HL-60 (cell line): ENCODE data around the gene POLG.

Experiments
- DNase-seq, 2 experiments: peaks; one replicate each; pipeline ENCODE4 v3.0.0-alpha.2; 2010 to 2020; ENCODE audit warnings: low read depth in 1 of 2, low spot score in 1 of 2
- H3K27ac ChIP-seq: fragments of 250-450 bp; sonication (Bioruptor Pico); replicated peaks from 2 replicates; pipeline ENCODE4 v1.5.1; 2020; ENCODE audit warnings: mild to moderate bottlenecking, moderate library complexity
- H3K27me3 ChIP-seq: fragments of 250-450 bp; sonication (Bioruptor Pico); 2 replicates; pipeline ENCODE4 v1.5.1; 2021; ENCODE audit warnings: mild to moderate bottlenecking, moderate library complexity; ENCODE audit not compliant: insufficient read depth, poor library complexity, severe bottlenecking
- H3K4me3 ChIP-seq: replicated peaks from 2 replicates; pipeline ENCODE4 v1.5.1; 2011; ENCODE audit warnings: mild to moderate bottlenecking, control low read depth, low read length; ENCODE audit not compliant: insufficient read depth
- GABPA ChIP-seq: IDR thresholded peaks from 2 replicates; pipeline ENCODE4 v1.6.1; 2012; ENCODE audit warnings: low read depth
- POLR2AphosphoS5 ChIP-seq: IDR thresholded peaks from 2 replicates; pipeline ENCODE4 v1.6.1; 2012; ENCODE audit warnings: low read depth
- SPI1 ChIP-seq: IDR thresholded peaks from 2 replicates; pipeline ENCODE4 v1.6.1; 2012; ENCODE audit warnings: low read depth, mild to moderate bottlenecking, borderline replicate concordance
- TF ChIP-seq, protein P1 (sequence below): IDR thresholded peaks from one replicate; pipeline ENCODE4 v1.5.1; 2011; ENCODE audit warnings: low read length, control low read depth, inconsistent platforms; ENCODE audit not compliant: insufficient read depth
- TF ChIP-seq, protein P2 (sequence below): IDR thresholded peaks from 2 replicates; pipeline ENCODE4 v1.6.1; 2012; ENCODE audit warnings: low read depth; ENCODE audit not compliant: insufficient replicate concordance

POLG gene

GRCh38 chr15:89377024-89377841 is 42.6 kb upstream of the POLG start:
- H3K27ac ChIP-seq = no peak overlapping the region
- peaks cover 51% of the 10 kb centered on the region for H3K27me3 ChIP-seq
- no peak overlapping the region for H3K4me3 ChIP-seq
- TF ChIP-seq POLR2AphosphoS5 = no peak
- no peak for TF ChIP-seq SPI1
- TF ChIP-seq, protein P1, sequence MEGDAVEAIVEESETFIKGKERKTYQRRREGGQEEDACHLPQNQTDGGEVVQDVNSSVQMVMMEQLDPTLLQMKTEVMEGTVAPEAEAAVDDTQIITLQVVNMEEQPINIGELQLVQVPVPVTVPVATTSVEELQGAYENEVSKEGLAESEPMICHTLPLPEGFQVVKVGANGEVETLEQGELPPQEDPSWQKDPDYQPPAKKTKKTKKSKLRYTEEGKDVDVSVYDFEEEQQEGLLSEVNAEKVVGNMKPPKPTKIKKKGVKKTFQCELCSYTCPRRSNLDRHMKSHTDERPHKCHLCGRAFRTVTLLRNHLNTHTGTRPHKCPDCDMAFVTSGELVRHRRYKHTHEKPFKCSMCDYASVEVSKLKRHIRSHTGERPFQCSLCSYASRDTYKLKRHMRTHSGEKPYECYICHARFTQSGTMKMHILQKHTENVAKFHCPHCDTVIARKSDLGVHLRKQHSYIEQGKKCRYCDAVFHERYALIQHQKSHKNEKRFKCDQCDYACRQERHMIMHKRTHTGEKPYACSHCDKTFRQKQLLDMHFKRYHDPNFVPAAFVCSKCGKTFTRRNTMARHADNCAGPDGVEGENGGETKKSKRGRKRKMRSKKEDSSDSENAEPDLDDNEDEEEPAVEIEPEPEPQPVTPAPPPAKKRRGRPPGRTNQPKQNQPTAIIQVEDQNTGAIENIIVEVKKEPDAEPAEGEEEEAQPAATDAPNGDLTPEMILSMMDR = no peak
- TF ChIP-seq, protein P2, sequence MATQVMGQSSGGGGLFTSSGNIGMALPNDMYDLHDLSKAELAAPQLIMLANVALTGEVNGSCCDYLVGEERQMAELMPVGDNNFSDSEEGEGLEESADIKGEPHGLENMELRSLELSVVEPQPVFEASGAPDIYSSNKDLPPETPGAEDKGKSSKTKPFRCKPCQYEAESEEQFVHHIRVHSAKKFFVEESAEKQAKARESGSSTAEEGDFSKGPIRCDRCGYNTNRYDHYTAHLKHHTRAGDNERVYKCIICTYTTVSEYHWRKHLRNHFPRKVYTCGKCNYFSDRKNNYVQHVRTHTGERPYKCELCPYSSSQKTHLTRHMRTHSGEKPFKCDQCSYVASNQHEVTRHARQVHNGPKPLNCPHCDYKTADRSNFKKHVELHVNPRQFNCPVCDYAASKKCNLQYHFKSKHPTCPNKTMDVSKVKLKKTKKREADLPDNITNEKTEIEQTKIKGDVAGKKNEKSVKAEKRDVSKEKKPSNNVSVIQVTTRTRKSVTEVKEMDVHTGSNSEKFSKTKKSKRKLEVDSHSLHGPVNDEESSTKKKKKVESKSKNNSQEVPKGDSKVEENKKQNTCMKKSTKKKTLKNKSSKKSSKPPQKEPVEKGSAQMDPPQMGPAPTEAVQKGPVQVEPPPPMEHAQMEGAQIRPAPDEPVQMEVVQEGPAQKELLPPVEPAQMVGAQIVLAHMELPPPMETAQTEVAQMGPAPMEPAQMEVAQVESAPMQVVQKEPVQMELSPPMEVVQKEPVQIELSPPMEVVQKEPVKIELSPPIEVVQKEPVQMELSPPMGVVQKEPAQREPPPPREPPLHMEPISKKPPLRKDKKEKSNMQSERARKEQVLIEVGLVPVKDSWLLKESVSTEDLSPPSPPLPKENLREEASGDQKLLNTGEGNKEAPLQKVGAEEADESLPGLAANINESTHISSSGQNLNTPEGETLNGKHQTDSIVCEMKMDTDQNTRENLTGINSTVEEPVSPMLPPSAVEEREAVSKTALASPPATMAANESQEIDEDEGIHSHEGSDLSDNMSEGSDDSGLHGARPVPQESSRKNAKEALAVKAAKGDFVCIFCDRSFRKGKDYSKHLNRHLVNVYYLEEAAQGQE = no peak
- TF ChIP-seq GABPA = no peak
- no peak for DNase-seq

DNA sequence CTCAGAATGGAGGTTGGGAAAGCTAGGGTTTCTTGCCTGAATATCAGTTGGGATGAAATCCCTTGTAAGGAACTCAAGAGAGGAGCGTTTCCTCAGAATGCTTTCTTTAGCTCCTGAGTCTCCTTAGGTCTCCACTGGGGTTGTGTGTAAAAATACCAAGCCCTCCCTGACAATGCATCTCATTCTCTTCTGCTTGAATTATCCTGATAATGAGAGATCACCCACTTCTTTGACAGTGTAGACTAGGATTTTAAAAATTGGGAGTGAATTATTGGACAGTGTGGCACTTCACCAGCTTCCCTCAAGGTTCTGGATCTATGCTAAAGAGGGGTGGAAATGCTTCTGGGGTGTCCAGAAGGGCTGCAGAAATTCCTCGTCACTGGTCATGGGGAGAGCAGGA is 41.8 kb upstream of the POLG start:
- H3K4me3 ChIP-seq = no peak overlapping the region
- peaks cover 58% of the 10 kb centered on the region for H3K27me3 ChIP-seq
- DNase-seq = no peak
- no peak overlapping the region for H3K27ac ChIP-seq
- TF ChIP-seq, protein P2 = no peak

DNA sequence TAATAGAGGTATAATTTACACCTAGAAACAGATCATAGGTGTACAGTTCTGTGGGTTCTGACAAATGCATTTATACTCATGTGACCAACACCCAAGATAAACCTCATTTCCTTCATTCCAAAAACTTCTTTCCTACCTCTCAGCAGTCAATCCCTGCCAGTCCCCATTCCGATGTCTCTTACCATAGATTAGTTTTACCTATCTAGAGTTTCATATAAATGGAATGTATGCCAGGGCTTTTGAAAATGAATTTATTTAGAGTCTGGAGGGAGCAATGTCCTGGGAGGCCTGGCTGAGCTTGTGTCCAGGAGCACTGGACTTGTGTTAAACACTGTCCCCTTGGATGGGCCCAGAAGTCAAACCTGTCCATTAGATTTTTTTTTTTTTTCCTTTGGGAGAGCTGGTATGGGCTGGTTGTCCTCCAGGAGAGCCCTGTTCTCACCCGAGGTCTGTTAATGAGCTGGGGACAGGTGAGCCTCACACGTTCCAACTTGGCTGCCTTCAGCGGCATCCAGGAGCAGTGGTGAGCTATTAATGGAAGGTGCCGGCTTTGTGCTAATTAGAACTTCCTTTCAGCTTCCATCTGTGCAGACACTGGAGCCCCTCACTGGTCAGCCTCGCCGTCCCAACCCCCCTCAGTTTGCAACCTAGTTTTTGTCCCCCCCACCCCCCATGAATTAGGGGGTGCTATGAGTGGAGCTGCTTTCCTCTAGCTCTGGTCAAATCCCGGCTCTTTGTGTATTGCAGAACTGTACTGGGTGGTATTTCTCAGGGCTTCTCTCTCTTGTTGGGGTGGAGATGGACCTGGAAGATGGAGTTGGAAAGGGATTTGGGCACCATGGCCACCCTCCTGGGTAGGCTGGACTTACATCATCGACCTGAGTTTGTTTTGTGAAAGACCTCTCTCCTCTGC is 40.7 kb upstream of the POLG start:
- H3K27me3 ChIP-seq = peaks cover 62% of the 10 kb centered on the region
- no peak for DNase-seq

More for the DNA sequence above, 40.7 kb upstream of the POLG start:
- TF ChIP-seq SPI1 (no peak), POLR2AphosphoS5 (no peak), GABPA (no peak)
- TF ChIP-seq, protein P1 = no peak
- TF ChIP-seq, protein P2 = no peak
- no peak overlapping the region for H3K27ac ChIP-seq
- H3K4me3 ChIP-seq = no peak overlapping the region
